HG03196 (cell line): ENCODE data around the gene NOSIP.

Experiments used
- ATAC-seq: cut with Tn5 transposase; IDR thresholded peaks from one replicate; pipeline ENCODE4 v1.9.1; 2021; ENCODE audit not compliant: unreplicated experiment

NOSIP gene

DNA sequence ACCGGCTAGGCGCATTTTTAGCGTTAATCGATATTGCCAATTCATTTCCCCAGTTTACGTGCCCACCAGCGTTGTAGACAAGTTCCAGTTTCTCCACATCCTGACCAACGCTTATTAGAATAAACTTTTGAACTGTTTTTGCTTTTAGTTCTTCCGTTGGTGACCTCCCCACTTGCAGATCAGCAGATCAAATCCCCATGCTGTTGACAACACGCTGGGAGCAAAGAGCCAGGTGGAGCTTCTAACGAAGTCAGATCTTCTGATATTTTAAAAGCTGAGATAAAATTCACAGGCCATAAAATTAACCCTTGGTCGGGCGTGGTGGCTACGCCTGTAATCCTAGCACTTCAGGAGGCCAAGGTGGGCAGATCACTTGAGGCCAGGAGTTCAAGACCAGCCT lies 31.3 kb downstream of the NOSIP start:
- no peak for ATAC-seq

DNA sequence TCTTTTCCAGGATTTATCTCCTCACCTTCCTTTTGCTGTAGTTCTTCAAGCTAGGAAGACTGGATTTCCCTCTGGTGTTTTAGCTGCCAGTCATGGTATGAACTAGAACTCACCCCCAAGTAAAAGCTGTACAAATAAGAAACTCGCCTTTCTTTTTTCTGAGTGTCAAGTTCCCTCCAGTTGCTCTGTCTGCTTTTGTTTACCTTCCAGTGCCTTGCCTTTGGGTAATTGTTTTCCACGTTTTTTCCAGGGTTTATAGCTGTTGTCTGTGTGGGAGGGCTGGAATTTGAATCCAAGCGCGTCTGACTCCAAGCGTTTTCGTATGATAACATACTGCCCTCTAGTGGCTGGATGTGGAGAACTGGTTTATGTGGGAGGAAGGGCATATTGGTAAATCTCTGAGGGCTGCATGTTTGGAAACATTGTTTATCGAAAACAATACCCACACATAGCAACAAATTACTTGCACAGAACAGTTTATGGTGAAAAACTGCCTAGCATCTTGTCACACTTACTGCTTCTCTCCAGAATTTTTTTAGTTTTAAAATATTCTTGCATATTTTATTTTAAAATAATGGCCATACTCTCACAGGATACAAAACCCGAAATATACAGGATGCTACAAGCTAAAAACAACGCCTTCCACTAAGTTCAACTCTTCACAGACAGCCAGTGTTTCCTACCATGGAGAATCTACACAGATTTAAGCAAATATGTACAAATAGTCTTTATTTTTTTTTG lies 33.4 kb downstream of the NOSIP start:
- no peak for ATAC-seq

DNA sequence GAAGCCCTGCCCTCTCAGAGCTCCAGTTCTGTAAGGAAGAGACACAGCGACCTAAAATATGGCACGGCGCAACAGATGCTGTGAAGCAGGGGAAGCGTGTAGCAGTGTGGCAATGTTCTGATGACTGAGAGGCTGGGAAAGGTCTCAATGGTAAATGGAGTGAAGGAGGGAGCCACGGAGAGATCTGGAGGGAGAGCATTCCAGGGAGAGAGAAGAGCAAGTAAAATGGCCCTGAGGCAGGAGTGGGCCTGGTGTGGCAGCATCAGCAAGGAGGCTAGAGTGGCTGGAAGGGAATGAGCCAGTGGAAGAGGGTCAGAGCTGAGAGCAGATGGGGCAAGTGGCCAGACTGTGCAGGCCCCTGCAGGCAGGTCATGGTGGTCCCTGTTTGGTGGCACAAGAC lies 36.2 kb downstream of the NOSIP start:
- ATAC-seq, result no peak

DNA sequence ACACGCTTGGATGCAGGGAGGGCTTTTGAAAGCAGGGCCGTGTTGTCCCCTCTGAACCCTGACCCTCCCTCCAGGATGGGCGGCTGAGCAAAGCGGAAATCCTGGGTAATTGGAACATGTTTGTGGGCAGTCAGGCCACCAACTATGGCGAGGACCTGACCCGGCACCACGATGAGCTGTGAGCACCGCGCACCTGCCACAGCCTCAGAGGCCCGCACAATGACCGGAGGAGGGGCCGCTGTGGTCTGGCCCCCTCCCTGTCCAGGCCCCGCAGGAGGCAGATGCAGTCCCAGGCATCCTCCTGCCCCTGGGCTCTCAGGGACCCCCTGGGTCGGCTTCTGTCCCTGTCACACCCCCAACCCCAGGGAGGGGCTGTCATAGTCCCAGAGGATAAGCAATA lies 37.3 kb downstream of the NOSIP start:
- ATAC-seq, result no peak

DNA sequence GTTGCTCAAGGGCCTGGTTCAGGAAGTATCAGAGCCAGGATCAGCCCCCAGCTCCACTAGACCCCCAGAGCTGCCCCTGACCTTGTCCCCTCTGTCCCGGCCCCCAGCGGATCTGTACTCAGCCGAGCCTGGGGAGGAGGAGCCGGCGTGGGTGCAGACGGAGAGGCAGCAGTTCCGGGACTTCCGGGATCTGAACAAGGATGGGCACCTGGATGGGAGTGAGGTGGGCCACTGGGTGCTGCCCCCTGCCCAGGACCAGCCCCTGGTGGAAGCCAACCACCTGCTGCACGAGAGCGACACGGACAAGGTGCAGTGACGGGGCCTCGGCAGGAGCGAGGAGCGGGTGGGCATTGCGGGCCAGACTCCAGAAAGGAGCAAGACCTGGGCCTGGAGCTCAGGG lies 37.9 kb downstream of the NOSIP start:
- no peak for ATAC-seq

DNA sequence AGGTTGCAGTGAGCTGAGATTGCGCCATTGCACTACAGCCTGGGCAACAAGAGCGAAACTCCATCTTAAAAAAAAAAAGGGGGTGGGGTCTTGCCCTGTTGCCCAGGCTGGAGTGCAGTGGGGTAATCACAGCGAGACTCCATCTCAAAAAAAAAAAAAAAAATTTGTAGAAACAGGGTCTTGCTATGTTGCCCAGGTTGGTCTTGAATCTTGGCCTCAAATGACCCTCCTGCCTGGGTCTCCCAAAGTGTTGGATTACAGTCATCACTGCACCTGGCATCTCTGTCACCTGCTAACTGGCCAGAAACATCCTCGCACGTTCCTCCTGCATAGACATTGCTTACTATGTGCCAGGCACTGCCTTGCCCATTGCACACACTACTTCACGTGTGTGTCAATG lies 38.4 kb downstream of the NOSIP start:
- ATAC-seq, result no peak

DNA sequence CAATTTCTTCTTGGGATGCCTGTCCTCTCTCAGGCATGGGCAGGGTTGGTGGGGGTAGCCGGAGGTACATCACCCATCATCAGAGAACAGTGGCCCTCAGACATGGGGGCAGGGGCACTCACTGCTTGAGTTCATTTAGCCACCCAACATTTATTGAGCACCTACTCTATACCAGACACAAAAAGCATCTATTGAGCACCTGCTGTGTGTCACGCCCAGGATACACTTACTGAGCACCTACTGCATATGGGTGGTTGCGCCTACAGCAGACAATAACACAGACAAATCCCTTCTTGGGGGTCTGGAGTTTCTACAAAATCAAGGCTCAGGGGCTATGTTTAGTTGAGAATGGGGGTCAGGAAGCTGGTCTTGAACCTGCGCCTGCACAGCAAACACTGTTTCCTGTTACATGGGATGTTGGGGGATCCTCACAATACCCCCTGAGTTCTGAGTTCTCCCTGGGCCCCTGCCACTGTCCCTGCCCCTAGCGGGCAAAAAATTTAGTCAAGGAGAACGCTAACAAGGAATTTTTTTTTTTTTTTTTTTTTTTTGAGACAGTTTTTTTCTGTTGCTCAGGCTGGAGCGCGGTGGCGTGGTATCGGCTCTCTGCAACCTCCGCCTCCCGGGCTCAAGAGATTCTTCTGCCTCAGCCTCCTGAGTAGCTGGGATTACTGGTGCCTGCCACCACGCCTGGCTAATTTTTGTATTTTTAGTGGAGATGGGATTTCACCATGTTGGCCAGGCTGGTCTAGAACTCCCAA lies 41.0 kb downstream of the NOSIP start:
- no peak for ATAC-seq

DNA sequence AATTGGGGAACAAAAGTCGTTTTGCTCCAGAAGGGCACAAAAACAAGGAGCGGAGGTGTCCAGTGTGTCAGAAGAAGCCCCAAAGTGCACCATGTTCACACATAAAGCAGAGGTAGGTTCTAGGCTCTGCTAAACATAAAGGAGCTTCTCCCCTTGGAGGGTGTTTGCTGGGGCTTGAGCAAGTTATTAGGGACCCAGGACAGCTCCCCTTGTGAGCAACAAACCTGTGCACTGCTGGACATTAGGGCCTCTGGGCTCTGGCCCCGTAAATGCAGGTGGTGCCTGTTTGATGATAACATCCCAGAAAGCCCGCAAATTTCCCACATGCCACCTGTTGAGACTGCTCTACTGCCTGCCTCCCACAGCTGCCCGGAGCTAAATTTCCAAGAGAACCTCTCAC lies 41.7 kb downstream of the NOSIP start:
- no peak for ATAC-seq

DNA sequence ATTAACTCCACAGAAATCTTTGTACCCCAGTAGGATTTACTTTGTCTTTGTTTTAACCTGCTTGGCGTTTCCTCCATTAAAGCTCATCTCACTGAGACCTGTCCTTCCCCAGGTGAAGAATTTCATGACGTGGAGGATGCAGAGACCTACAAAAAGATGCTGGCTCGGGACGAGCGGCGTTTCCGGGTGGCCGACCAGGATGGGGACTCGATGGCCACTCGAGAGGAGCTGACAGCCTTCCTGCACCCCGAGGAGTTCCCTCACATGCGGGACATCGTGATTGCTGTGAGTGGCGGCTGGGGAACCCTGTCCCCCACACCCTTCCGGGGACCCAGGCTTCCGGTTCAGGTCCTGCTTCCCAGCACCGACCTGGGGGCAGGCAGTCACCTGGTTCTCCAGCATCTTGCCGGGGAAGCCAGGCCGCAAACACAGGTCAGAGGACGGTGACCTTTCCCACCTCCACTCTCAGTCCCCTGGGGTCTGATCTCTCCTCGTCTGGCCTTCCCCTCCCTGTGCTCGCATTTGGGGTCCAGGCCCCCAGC lies 43.4 kb downstream of the NOSIP start:
- no peak for ATAC-seq

DNA sequence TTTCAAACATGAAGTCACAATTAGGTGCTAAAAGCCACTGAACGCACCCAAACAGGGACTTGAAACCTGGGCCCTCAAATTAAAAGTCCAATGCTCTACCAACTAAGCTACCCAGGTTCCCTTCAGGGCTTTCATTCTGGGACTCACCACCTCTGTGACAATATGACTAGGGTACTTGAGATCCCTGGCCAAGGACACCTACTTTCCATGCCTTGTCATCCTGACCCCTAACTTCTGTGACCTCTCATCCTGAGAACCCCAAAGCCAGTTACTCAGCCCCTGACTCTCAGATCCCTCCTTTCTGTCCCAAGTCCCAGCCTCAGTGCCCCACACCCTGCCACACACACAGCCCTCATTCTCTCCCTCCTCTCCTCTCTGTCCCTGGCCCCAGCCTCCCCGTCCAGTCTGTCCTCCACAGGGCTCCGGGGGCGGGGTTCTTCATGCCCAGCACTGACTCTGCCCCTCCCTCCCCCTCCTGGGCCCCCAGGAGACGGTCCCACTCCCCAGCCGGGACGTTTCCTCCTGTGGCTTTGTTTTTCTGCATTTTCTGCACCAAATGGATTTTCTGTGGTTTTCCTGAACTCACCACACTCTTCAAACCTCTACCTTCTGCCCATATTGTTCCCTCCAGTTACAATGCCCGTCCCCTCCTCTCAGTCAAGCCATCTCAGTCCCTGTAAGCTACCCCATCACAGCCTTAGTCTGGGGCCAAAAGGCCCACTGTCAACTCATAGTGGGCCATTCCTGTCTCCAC lies 45.5 kb downstream of the NOSIP start:
- ATAC-seq, result no peak

DNA sequence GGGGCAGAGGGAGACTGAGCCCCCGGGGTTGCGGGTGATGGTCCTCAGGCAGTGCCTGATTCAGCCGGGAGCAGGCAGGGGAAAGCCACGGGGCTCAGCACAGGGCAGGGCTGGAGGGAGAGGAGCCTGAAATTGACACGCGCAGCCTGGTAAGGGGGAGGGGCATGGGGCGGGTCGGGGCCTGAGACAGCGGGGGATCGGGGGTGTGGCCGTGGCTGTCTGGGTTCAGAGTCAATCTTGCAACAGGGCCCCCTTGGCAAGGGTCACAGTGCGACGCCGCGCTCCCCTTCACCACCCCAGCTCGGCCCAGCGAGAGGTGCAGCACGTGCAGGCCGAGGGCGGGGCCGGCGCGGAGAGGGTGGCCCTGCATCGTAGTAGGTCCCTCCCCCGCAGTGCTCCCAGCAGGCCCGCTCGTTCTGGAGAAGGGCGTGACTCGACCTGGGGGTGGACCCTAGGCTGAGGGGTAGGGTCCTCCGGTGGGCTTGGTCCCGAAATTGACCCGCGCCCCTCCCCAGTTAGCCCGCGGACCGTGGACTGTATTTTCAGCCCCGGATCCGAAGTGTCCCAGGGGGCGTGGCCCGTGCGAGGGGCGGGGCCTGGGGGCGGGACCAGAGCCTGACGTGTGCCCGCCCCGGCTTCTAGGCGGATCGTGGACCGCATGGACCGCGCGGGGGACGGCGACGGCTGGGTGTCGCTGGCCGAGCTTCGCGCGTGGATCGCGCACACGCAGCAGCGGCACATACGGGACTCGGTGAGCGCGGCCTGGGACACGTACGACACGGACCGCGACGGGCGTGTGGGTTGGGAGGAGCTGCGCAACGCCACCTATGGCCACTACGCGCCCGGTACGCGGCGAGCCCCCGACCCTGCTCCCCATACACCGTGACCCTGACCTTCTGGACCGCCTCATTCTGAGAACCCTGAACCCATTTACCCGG lies 46.5 kb downstream of the NOSIP start:
- ATAC-seq, result peak; percentile 66

DNA sequence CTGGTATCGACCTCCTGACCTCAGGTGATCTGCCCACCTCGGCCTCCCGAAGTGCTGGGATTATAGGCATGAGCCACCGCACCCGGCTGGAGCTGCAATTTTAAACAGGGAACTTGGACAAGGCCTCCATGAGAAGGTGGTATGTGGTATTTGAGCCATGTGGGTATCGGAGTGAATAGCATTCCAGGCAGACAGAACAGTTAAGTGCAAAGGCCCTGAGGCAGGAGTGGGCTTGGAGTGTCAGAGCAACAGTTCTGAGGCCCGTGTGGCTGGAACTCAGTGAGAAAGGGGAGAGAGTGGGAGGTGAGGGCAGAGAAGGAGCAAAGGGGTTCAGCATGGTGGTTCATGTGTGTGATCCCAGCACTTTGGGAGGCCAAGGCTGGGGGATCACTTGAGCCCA lies 49.6 kb downstream of the NOSIP start:
- no peak for ATAC-seq

DNA sequence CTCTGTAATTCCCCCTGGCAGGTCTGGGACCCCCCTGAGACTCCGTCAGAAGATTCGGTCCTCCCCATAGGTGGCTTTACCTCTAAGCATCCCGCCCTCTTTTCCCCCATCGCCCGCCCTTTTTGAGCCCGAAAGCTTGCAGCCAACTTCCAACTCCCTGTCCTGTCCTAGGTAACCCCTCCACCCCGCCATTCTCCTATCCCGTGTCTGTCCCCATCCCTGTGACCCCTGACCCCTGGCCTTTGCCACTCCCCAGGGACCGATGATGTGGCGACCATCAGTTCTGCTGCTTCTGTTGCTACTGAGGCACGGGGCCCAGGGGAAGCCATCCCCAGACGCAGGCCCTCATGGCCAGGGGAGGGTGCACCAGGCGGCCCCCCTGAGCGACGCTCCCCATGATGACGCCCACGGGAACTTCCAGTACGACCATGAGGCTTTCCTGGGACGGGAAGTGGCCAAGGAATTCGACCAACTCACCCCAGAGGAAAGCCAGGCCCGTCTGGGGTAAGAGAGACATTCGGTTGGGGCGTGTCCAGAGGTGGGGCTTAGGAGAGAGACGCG lies 52.1 kb downstream of the NOSIP start:
- no peak for ATAC-seq

DNA sequence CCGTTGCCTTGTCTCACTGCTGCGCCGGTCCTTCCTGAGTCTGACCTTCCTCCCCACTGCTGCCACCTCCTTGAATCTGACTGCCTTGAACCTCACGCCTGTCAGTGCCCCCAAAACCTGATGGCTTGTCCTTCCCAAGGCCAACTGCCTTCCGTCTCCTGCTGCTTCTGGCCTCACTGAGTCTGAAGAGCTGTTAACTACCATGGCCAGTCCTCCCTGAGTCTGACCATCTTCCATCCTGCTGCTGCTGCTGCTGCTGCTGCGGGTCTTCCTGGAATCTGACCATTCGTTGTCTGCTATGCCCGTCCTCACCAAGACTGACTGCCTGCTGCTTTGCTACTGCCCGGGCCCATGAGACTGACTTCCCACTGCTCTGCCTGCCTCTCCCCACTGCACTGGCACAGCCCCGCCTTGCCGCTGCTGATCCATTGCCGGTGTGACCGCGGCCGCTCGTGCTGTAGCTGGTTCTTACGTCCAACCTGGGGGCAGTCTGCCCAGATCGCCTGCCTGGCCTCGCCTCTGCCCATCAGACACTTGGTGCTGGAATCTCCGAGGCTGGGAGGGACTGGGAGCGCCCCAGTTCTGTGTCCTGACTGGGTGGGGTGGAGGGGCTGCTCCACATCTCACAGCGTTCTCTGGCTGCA lies 55.4 kb downstream of the NOSIP start:
- no peak for ATAC-seq

DNA sequence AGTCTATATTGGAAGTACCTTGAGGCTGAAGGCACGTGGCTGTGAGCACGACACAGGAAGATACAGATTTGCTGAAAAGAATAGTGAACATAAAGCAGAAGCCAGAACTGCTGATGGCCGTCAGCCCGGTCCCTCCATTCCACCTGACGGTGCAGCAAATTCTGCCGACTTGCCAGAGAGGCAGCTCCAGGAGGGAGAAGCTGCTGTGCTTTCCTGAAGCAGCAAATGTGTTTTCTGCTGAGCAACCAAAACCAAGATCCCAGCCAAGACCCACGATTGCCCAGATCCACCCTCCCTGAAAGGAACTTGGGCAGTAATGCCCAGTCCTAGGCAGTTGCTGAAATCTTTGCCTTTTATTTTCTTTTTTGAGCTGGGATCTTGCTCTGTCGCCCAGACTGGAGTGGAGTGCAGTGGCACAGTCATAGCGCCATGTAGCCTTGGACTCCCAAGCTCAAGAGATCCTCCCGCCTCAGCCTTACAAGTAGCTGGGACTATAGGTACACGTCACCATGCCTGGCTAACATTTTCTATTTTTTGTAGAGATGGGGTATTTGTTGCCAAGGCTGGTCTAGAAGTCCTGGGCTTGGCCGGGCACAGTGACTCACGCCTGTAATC lies 59.5 kb downstream of the NOSIP start:
- no peak for ATAC-seq

DNA sequence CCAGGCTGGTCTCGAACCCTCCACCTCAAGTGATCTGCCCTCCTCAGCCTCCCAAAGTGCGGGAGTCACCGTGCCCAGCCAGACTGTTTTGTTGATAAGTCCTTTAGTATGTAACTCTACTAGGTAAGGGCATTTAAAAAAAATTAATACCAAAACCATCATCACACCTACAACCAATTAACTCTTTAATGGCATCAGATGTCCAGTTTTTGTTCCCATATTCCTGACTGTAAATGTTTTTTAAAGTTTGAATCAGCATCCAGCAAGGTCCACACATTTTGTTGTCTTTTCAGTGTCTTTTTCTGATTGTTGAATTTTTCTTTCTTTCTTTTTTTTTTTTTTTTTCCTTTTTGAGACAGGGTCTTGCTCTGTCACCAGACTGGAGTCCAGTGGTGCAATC lies 62.3 kb downstream of the NOSIP start:
- ATAC-seq, result no peak

DNA sequence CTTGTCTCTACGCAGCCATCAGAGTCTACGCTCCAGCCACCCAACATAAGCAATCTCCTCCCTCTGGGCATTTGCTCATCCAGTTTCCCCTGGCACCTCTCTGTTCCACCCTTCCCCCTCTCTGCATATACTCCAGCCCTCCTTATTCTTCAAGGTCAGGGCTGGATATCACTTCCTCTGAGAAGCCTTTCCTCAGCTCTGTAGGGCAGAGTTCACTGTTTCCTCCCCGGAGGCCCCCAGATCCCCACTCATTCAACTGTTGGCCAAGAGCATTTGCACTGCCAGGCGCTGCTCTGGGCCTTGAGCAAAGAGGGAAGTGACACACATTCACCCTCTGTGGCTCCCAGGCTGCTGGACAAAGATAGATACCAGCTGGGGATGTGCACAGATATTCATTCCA lies 64.6 kb downstream of the NOSIP start:
- no peak for ATAC-seq

DNA sequence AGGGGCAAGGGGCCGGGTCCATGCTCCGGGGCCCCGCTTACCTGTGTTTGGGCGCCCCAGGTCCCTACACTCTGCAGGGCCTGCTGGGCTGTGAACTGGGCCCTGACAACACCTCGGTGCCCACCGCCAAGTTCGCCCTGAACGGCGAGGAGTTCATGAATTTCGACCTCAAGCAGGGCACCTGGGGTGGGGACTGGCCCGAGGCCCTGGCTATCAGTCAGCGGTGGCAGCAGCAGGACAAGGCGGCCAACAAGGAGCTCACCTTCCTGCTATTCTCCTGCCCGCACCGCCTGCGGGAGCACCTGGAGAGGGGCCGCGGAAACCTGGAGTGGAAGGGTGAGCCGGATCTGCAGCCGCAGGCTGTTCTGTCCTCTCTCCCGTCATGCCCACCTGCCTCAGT lies 66.2 kb downstream of the NOSIP start:
- ATAC-seq, result no peak

DNA sequence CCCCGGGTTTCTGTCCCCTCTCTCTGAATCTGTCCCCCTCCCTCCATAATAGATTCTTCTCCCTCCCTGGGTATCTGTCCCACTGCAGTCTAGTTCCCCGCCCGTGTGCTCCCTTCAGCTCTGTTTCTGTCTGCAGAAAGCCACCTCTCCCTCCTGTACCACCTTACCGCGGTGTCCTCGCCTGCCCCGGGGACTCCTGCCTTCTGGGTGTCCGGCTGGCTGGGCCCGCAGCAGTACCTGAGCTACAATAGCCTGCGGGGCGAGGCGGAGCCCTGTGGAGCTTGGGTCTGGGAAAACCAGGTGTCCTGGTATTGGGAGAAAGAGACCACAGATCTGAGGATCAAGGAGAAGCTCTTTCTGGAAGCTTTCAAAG lies 66.6 kb downstream of the NOSIP start:
- no peak for ATAC-seq
